ENCODE data around the gene WDR11.
"Not testable (repeated sequence)": the region's sequence is repeated elsewhere in the genome, so short reads cannot be mapped to it uniquely, and the experiment has no call there.

WDR11 gene

GRCh38 chr10:120854388-120854787, 3.2 kb downstream of the WDR11 start:
- no peak overlapping the region for H3K4me3 ChIP-seq (ENCODE audit: extremely low read depth, insufficient read depth, low read length, poor library complexity, severe bottlenecking)
- H3K4me1 ChIP-seq (ENCODE audit: control insufficient read depth, insufficient read depth, low read length, poor library complexity, severe bottlenecking), result no peaks in the 10 kb centered on the region
- no peaks in the 10 kb centered on the region for H3K9me3 ChIP-seq (ENCODE audit: control insufficient read depth, low read length)
- 100% methylated on average over 1 of the region's 2 CpGs; no CpG with 5 or more reads in 1 of the 2 experiments for WGBS, 2 experiments (ENCODE audit: insufficient coverage in 2 of 2)
- peaks cover 37% of the 10 kb centered on the region for H3K36me3 ChIP-seq (ENCODE audit: control insufficient read depth, insufficient read depth, low read length)
- no peak overlapping the region for H3K27ac ChIP-seq (ENCODE audit: low read depth, low read length, severe bottlenecking)

GRCh38 chr10:120861178-120861855, 10.2 kb downstream of the WDR11 start:
- Histone ChIP-seq H3K9me3 (ENCODE audit: control insufficient read depth, low read length) (no peaks in the 10 kb centered on the region), H3K36me3 (ENCODE audit: control insufficient read depth, insufficient read depth, low read length) (peaks cover 47% of the 10 kb centered on the region), H3K4me3 (ENCODE audit: extremely low read depth, insufficient read depth, low read length, poor library complexity, severe bottlenecking) (no peak overlapping the region), H3K4me1 (ENCODE audit: control insufficient read depth, insufficient read depth, low read length, poor library complexity, severe bottlenecking) (no peaks in the 10 kb centered on the region), H3K27ac (ENCODE audit: low read depth, low read length, severe bottlenecking) (no peak overlapping the region)
- 90% methylated on average over 1 of the region's 2 CpGs; no CpG with 5 or more reads in 1 of the 2 experiments for WGBS, 2 experiments (ENCODE audit: insufficient coverage in 2 of 2)

- Histone ChIP-seq H3K4me3 (ENCODE audit: extremely low read depth, insufficient read depth, low read length, poor library complexity, severe bottlenecking) (no peak overlapping the region), H3K36me3 (ENCODE audit: control insufficient read depth, insufficient read depth, low read length) (peaks cover 49% of the 10 kb centered on the region), H3K4me1 (ENCODE audit: control insufficient read depth, insufficient read depth, low read length, poor library complexity, severe bottlenecking) (no peaks in the 10 kb centered on the region), H3K9me3 (ENCODE audit: control insufficient read depth, low read length) (no peaks in the 10 kb centered on the region), H3K27ac (ENCODE audit: low read depth, low read length, severe bottlenecking) (no peak overlapping the region)
Measured at GRCh38 chr10:120873741-120874140, 22.6 kb downstream of the WDR11 start.

- Histone ChIP-seq H3K9me3 (ENCODE audit: control insufficient read depth, low read length) (no peaks in the 10 kb centered on the region), H3K36me3 (ENCODE audit: control insufficient read depth, insufficient read depth, low read length) (peaks cover 32% of the 10 kb centered on the region), H3K27ac (ENCODE audit: low read depth, low read length, severe bottlenecking) (no peak overlapping the region), H3K4me1 (ENCODE audit: control insufficient read depth, insufficient read depth, low read length, poor library complexity, severe bottlenecking) (no peaks in the 10 kb centered on the region), H3K4me3 (ENCODE audit: extremely low read depth, insufficient read depth, low read length, poor library complexity, severe bottlenecking) (no peak overlapping the region)
- no CpG with 5 or more reads among the region's 1 CpG for WGBS, 2 experiments (ENCODE audit: insufficient coverage in 2 of 2)
Measured at GRCh38 chr10:120883071-120883470, 31.9 kb downstream of the WDR11 start.

GRCh38 chr10:120887482-120887881, 36.3 kb downstream of the WDR11 start:
- H3K4me1 ChIP-seq (ENCODE audit: control insufficient read depth, insufficient read depth, low read length, poor library complexity, severe bottlenecking), result no peaks in the 10 kb centered on the region
- H3K9me3 ChIP-seq (ENCODE audit: control insufficient read depth, low read length), result no peaks in the 10 kb centered on the region
- peaks cover 62% of the 10 kb centered on the region for H3K36me3 ChIP-seq (ENCODE audit: control insufficient read depth, insufficient read depth, low read length)
- H3K4me3 ChIP-seq (ENCODE audit: extremely low read depth, insufficient read depth, low read length, poor library complexity, severe bottlenecking), result no peak overlapping the region
- no peak overlapping the region for H3K27ac ChIP-seq (ENCODE audit: low read depth, low read length, severe bottlenecking)
- WGBS, 2 experiments (ENCODE audit: insufficient coverage in 2 of 2), result 79 to 100% methylated on average over 2 to 3 of the region's 3 CpGs

- Histone ChIP-seq H3K4me1 (ENCODE audit: control insufficient read depth, insufficient read depth, low read length, poor library complexity, severe bottlenecking) (no peaks in the 10 kb centered on the region), H3K4me3 (ENCODE audit: extremely low read depth, insufficient read depth, low read length, poor library complexity, severe bottlenecking) (no peak overlapping the region), H3K36me3 (ENCODE audit: control insufficient read depth, insufficient read depth, low read length) (peaks cover 52% of the 10 kb centered on the region), H3K9me3 (ENCODE audit: control insufficient read depth, low read length) (no peaks in the 10 kb centered on the region), H3K27ac (ENCODE audit: low read depth, low read length, severe bottlenecking) (no peak overlapping the region)
Measured at GRCh38 chr10:120891365-120891764, 40.2 kb downstream of the WDR11 start.

GRCh38 chr10:120894556-120894955, 43.4 kb downstream of the WDR11 start:
- Histone ChIP-seq H3K9me3 (ENCODE audit: control insufficient read depth, low read length) (no peaks in the 10 kb centered on the region), H3K4me1 (ENCODE audit: control insufficient read depth, insufficient read depth, low read length, poor library complexity, severe bottlenecking) (peaks cover 6% of the 10 kb centered on the region), H3K27ac (ENCODE audit: low read depth, low read length, severe bottlenecking) (no peak overlapping the region), H3K36me3 (ENCODE audit: control insufficient read depth, insufficient read depth, low read length) (peaks cover 35% of the 10 kb centered on the region), H3K4me3 (ENCODE audit: extremely low read depth, insufficient read depth, low read length, poor library complexity, severe bottlenecking) (no peak overlapping the region)
- WGBS, 2 experiments (ENCODE audit: insufficient coverage in 2 of 2), result no CpG with 5 or more reads among the region's 1 CpG

- Histone ChIP-seq H3K36me3 (ENCODE audit: control insufficient read depth, insufficient read depth, low read length) (peaks cover 33% of the 10 kb centered on the region), H3K4me1 (ENCODE audit: control insufficient read depth, insufficient read depth, low read length, poor library complexity, severe bottlenecking) (peaks cover 6% of the 10 kb centered on the region), H3K4me3 (ENCODE audit: extremely low read depth, insufficient read depth, low read length, poor library complexity, severe bottlenecking) (no peak overlapping the region), H3K27ac (ENCODE audit: low read depth, low read length, severe bottlenecking) (peak overlapping the region; percentile 57), H3K9me3 (ENCODE audit: control insufficient read depth, low read length) (no peaks in the 10 kb centered on the region)
- 94% methylated on average over 2 of the region's 2 CpGs; no CpG with 5 or more reads in 1 of the 2 experiments for WGBS, 2 experiments (ENCODE audit: insufficient coverage in 2 of 2)
Measured at GRCh38 chr10:120897343-120897742, 46.2 kb downstream of the WDR11 start.

GRCh38 chr10:120905268-120905667, 54.1 kb downstream of the WDR11 start:
- peaks cover 93% of the 10 kb centered on the region for H3K36me3 ChIP-seq (ENCODE audit: control insufficient read depth, insufficient read depth, low read length)
- no peaks in the 10 kb centered on the region for H3K4me1 ChIP-seq (ENCODE audit: control insufficient read depth, insufficient read depth, low read length, poor library complexity, severe bottlenecking)
- peaks cover 8% of the 10 kb centered on the region for H3K9me3 ChIP-seq (ENCODE audit: control insufficient read depth, low read length)
- no peak overlapping the region for H3K4me3 ChIP-seq (ENCODE audit: extremely low read depth, insufficient read depth, low read length, poor library complexity, severe bottlenecking)
- WGBS, 2 experiments (ENCODE audit: insufficient coverage in 2 of 2), result 94 to 96% methylated on average over 9 of the region's 9 CpGs
- H3K27ac ChIP-seq (ENCODE audit: low read depth, low read length, severe bottlenecking), result no peak overlapping the region

GRCh38 chr10:120917521-120918250, 66.5 kb downstream of the WDR11 start:
- WGBS, 2 experiments (ENCODE audit: insufficient coverage in 2 of 2), result 86 to 92% methylated on average over 7 to 8 of the region's 9 CpGs
- H3K4me3 ChIP-seq (ENCODE audit: extremely low read depth, insufficient read depth, low read length, poor library complexity, severe bottlenecking), result no peak overlapping the region
- H3K36me3 ChIP-seq (ENCODE audit: control insufficient read depth, insufficient read depth, low read length), result no peaks in the 10 kb centered on the region
- H3K9me3 ChIP-seq (ENCODE audit: control insufficient read depth, low read length), result peaks cover 4% of the 10 kb centered on the region
- no peak overlapping the region for H3K27ac ChIP-seq (ENCODE audit: low read depth, low read length, severe bottlenecking)
- H3K4me1 ChIP-seq (ENCODE audit: control insufficient read depth, insufficient read depth, low read length, poor library complexity, severe bottlenecking), result no peaks in the 10 kb centered on the region

- WGBS, 2 experiments (ENCODE audit: insufficient coverage in 2 of 2), result 92 to 94% methylated on average over 8 to 10 of the region's 29 CpGs
- H3K4me1 ChIP-seq (ENCODE audit: control insufficient read depth, insufficient read depth, low read length, poor library complexity, severe bottlenecking); H3K27ac ChIP-seq (ENCODE audit: low read depth, low read length, severe bottlenecking); H3K9me3 ChIP-seq (ENCODE audit: control insufficient read depth, low read length); H3K4me3 ChIP-seq (ENCODE audit: extremely low read depth, insufficient read depth, low read length, poor library complexity, severe bottlenecking); H3K36me3 ChIP-seq (ENCODE audit: control insufficient read depth, insufficient read depth, low read length): not testable (repeated sequence)
Measured at GRCh38 chr10:120923886-120924285, 72.7 kb downstream of the WDR11 start.
